PC-3 (cell line): ENCODE measurements around the gene CCDC93. TPM values are rescaled to one million over a fixed set of nuclear protein-coding genes. Genes with fewer than 3 reads are reported as not detected.
A peak's percentile ranks its signal among the peaks of the same experiment; 100 is the strongest.

ENCODE experiments used
- ATAC-seq: fragments of 200-7000 bp; cut with Tn5 transposase; 2 replicates; pipeline ENCODE4 v1.9.1; 2020; ENCODE audit warnings: mild to moderate bottlenecking, moderate library complexity
- BruUV-seq: library from RNA; stranded (reverse); fragments of 400-500 nt; replicated peaks from 2 replicates; lab custom pipeline; 2021; lab: Mats Ljungman, UMichigan
- CTCF ChIA-PET: fragments of 300-600 bp; sonication (Branson Sonifier 250); formaldehyde crosslinking; loops from one replicate; lab custom pipeline; 2022; ENCODE audit warnings: antibody characterized with exemption; lab: Charles Lee
- POLR2A ChIA-PET: fragments of 300-600 bp; sonication (Branson Sonifier 250); formaldehyde crosslinking; loops from one replicate; lab custom pipeline; 2022; ENCODE audit warnings: antibody characterized with exemption; ENCODE audit not compliant: unreplicated experiment; lab: Charles Lee
- DNase-seq: peaks from one replicate; pipeline ENCODE4 v3.0.0-alpha.2; 2015
- H2AFZ ChIP-seq: fragments of 300-600 bp; sonication (generic); 2 replicates; pipeline ENCODE4 v1.6.0; 2016; ENCODE audit warnings: antibody characterized with exemption, low read length
- H3F3A ChIP-seq: fragments of 300-600 bp; sonication (generic); one replicate; pipeline ENCODE4 v1.6.0; 2017; ENCODE audit warnings: antibody characterized with exemption, low read length, control low read depth, mild to moderate bottlenecking; ENCODE audit not compliant: unreplicated experiment
- H3K27ac ChIP-seq: fragments of 300-600 bp; sonication (generic); 2 replicates; pipeline ENCODE4 v1.5.1; 2016; ENCODE audit warnings: mild to moderate bottlenecking, low read length
- H3K27me3 ChIP-seq: fragments of 300-600 bp; sonication (generic); 2 replicates; pipeline ENCODE4 v1.6.1; 2016; ENCODE audit warnings: low read length, mixed read lengths
- H3K36me3 ChIP-seq: fragments of 300-600 bp; sonication (generic); 2 replicates; pipeline ENCODE4 v1.6.1; 2016; ENCODE audit warnings: low read depth, mixed run types, low read length, mixed read lengths
- H3K4me1 ChIP-seq: fragments of 300-600 bp; sonication (generic); 2 replicates; pipeline ENCODE4 v1.5.1; 2016; ENCODE audit warnings: low read length; ENCODE audit not compliant: insufficient read depth
- H3K4me2 ChIP-seq: fragments of 300-600 bp; sonication (generic); 2 replicates; pipeline ENCODE4 v1.6.0; 2016; ENCODE audit warnings: low read length
- H3K4me3 ChIP-seq: fragments of 300-600 bp; sonication (generic); 2 replicates; pipeline ENCODE4 v1.5.1; 2016; ENCODE audit warnings: mild to moderate bottlenecking, low read length, mixed read lengths
- H3K79me2 ChIP-seq: fragments of 300-600 bp; sonication (generic); 2 replicates; pipeline ENCODE4 v1.6.1; 2017; ENCODE audit warnings: low read length, mixed read lengths
- H3K9ac ChIP-seq: fragments of 300-600 bp; sonication (generic); 2 replicates; pipeline ENCODE4 v1.6.0; 2016; ENCODE audit warnings: mild to moderate bottlenecking, low read length
- H3K9me2 ChIP-seq: fragments of 300-600 bp; sonication (generic); replicated peaks from 2 replicates; pipeline ENCODE4 v1.6.1; 2016; ENCODE audit warnings: mixed run types, low read length, mixed read lengths
- H3K9me3 ChIP-seq: fragments of 300-600 bp; sonication (generic); 2 replicates; pipeline ENCODE4 v1.6.1; 2016; ENCODE audit warnings: low read length, mixed read lengths
- H4K20me1 ChIP-seq: fragments of 300-600 bp; sonication (generic); 2 replicates; pipeline ENCODE4 v1.6.1; 2016; ENCODE audit warnings: low read length, mixed read lengths
- EZH2 ChIP-seq: fragments of 300-600 bp; sonication (generic); IDR thresholded peaks from one replicate; pipeline ENCODE4 v1.6.1; 2017; ENCODE audit warnings: antibody characterized with exemption, mild to moderate bottlenecking, low read length; ENCODE audit not compliant: unreplicated experiment
- EZH2phosphoT487 ChIP-seq: fragments of 300-600 bp; sonication (generic); IDR thresholded peaks from 2 replicates; pipeline ENCODE4 v1.6.1; 2018; ENCODE audit warnings: mild to moderate bottlenecking, antibody characterized with exemption, low read length, borderline replicate concordance
- intact Hi-C: fragments of 100-400 bp; cut with micrococcal nuclease; formaldehyde crosslinking; loops from 2 replicates; pipeline ENCODE4 v1.9.0; 2023
- total RNA-seq: library from RNA; depleted of rRNA; stranded (reverse); fragments of >200 nt; gene quantifications from 2 replicates; pipeline ENCODE4 v1.2.3, GENCODE V29; 2014
- TF ChIP-seq, protein P1 (sequence below): fragments of 300-600 bp; sonication (generic); conservative IDR thresholded peaks from 2 replicates; pipeline ENCODE4 v1.5.1; 2017; ENCODE audit warnings: antibody characterized with exemption, low read depth, mild to moderate bottlenecking, low read length

Gene CCDC93
- total RNA-seq, 1 experiment from 2014 or later: 14.0 TPM

DNA sequence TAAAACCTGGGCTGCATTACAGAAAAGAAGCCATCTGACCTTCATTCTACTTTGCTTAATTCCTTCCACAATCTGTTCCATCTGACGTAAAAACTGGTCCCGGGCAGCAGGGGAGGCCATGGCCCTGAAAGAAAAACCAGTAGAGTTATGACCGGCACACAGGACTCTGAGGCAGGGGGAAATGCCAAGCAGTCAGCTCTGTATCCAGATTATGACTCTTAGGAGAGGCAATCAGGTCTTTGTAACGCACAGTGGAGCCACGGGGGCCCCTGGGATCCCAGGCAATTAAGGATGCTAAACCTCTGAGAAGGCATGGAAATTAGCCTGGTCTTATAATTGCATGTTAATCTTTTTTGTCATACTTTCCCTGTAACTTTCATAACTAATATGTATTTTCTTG, 78.4 kb downstream of the CCDC93 start:
- H3K4me1 ChIP-seq: 0 out of 2 replicates have a peak, but pooled peaks cover 4% of the 10 kb centered on the region
- H3K4me3 ChIP-seq: no peak overlapping the region
- peaks cover 69% of the 10 kb centered on the region for H3K36me3 ChIP-seq
- no peak for DNase-seq
- no peak overlapping the region for H3K4me2 ChIP-seq
- H3K79me2 ChIP-seq: no peaks in the 10 kb centered on the region
- H3K9ac ChIP-seq: no peak overlapping the region
- H4K20me1 ChIP-seq: no peaks in the 10 kb centered on the region
- no TSS peak for BruUV-seq
- no peak for ATAC-seq
- H3K9me3 ChIP-seq: no peaks in the 10 kb centered on the region
- no peaks in the 10 kb centered on the region for H3K27me3 ChIP-seq
- intact Hi-C loops: no loop called here
- no peaks in the 10 kb centered on the region for H3K9me2 ChIP-seq
- CTCF ChIA-PET: no interaction called here
- TF ChIP-seq, protein P1, sequence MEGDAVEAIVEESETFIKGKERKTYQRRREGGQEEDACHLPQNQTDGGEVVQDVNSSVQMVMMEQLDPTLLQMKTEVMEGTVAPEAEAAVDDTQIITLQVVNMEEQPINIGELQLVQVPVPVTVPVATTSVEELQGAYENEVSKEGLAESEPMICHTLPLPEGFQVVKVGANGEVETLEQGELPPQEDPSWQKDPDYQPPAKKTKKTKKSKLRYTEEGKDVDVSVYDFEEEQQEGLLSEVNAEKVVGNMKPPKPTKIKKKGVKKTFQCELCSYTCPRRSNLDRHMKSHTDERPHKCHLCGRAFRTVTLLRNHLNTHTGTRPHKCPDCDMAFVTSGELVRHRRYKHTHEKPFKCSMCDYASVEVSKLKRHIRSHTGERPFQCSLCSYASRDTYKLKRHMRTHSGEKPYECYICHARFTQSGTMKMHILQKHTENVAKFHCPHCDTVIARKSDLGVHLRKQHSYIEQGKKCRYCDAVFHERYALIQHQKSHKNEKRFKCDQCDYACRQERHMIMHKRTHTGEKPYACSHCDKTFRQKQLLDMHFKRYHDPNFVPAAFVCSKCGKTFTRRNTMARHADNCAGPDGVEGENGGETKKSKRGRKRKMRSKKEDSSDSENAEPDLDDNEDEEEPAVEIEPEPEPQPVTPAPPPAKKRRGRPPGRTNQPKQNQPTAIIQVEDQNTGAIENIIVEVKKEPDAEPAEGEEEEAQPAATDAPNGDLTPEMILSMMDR: no peak
- H2AFZ ChIP-seq: no peak overlapping the region
- H3K27ac ChIP-seq: no peak overlapping the region
- POLR2A ChIA-PET: no interaction called here
- no peaks in the 10 kb centered on the region for H3F3A ChIP-seq

GRCh38 chr2:117933884-117934354, 80.0 kb downstream of the CCDC93 start:
- H3K27me3 ChIP-seq: no peaks in the 10 kb centered on the region
- ATAC-seq (peak; percentile 54), DNase-seq (peak; percentile 13)
- no peak overlapping the region for H3K27ac ChIP-seq
- peaks cover 64% of the 10 kb centered on the region for H3K36me3 ChIP-seq
- TF ChIP-seq EZH2phosphoT487 (no peak), EZH2 (no peak)
- TF ChIP-seq, protein P1: no peak
- H3K79me2 ChIP-seq: no peaks in the 10 kb centered on the region
- no peak overlapping the region for H3K4me2 ChIP-seq
- H3K4me1 ChIP-seq: 0 out of 2 replicates have a peak, but pooled peaks cover 4% of the 10 kb centered on the region
- H3K9ac ChIP-seq: no peak overlapping the region
- H3K9me3 ChIP-seq: no peaks in the 10 kb centered on the region
- intact Hi-C loops: no loop called here
- no peaks in the 10 kb centered on the region for H3K9me2 ChIP-seq
- H2AFZ ChIP-seq: no peak overlapping the region
- no peak overlapping the region for H3K4me3 ChIP-seq
- CTCF ChIA-PET: no interaction called here
- no peaks in the 10 kb centered on the region for H3F3A ChIP-seq
- BruUV-seq: no TSS peak
- POLR2A ChIA-PET: no interaction called here
- H4K20me1 ChIP-seq: no peaks in the 10 kb centered on the region

DNA sequence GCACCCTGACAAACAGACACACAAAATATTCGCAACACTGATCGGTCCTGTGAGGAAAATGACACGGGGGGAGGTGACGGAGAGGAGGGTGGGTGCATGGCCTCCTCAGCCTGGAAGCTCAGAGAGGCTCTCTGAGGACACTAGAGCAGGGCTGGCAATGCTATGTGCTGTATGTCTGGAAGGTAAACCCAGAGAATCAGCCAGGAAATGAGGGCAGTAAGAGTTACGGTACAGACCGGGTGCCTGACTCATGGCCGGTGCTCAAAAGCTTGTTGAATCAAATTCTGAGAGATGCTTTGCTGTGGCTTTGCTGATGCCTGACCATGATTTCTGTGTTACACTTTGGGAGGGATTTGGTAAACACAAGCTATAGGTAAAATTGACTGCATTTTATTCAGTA, 81.9 kb downstream of the CCDC93 start:
- Histone ChIP-seq H3K4me1 (0 out of 2 replicates have a peak, but pooled peaks cover 4% of the 10 kb centered on the region), H2AFZ (no peak overlapping the region), H4K20me1 (no peaks in the 10 kb centered on the region), H3K79me2 (no peaks in the 10 kb centered on the region), H3K9ac (no peak overlapping the region), H3K4me2 (no peak overlapping the region), H3K4me3 (no peak overlapping the region), H3K27me3 (no peaks in the 10 kb centered on the region), H3K27ac (no peak overlapping the region), H3K9me2 (no peaks in the 10 kb centered on the region), H3K9me3 (no peaks in the 10 kb centered on the region), H3K36me3 (peaks cover 46% of the 10 kb centered on the region), H3F3A (no peaks in the 10 kb centered on the region)
- ChIA-PET POLR2A (no interaction called here), CTCF (no interaction called here)
- no TSS peak for BruUV-seq
- TF ChIP-seq, protein P1: no peak
- TF ChIP-seq EZH2phosphoT487: no peak
- no peak for TF ChIP-seq EZH2
- DNase-seq (no peak), ATAC-seq (no peak)
- intact Hi-C loops: no loop called here
